Naive thymus-derived CD4-positive, alpha-beta T cell (primary cell): Measurements from ENCODE around the gene USP6NL. TPM values are rescaled to one million over a fixed set of nuclear protein-coding genes. Genes with fewer than 3 reads are reported as not detected.

ENCODE experiments used
- ATAC-seq: fragments of 150-1000 bp; cut with Tn5 transposase; 2 replicates; pipeline ENCODE4 v1.10.0; 2021; ENCODE audit warnings: mild to moderate bottlenecking, moderate library complexity
- CTCF ChIA-PET: fragments of 350-600 bp; sonication (Branson Sonifier 250); formaldehyde crosslinking; loops from one replicate; lab custom pipeline; 2021; ENCODE audit warnings: antibody characterized with exemption; lab: Charles Lee
- POLR2A ChIA-PET: fragments of 350-600 bp; sonication (Branson Sonifier 250); formaldehyde crosslinking; loops from one replicate; lab custom pipeline; 2021; ENCODE audit warnings: antibody characterized with exemption, inconsistent platforms; lab: Charles Lee
- DNase-seq, 9 donors: peaks; one replicate each; pipeline versions ENCODE4 v3.0.0 to v3.0.0-alpha.2; 2020 to 2022; ENCODE audit warnings: mixed read lengths in 1 of 9
- H3K27ac ChIP-seq: one replicate; pipeline ENCODE4 v1.7.0; 2013; ENCODE audit warnings: mild to moderate bottlenecking, low read depth, low read length, moderate library complexity
- H3K27me3 ChIP-seq, 2 donors: one replicate each; pipeline ENCODE4 v1.7.0; 2013; ENCODE audit warnings: low read length in 2 of 2, mild to moderate bottlenecking in 2 of 2, moderate library complexity in 2 of 2; ENCODE audit not compliant: control insufficient read depth in 2 of 2, insufficient read depth in 2 of 2
- H3K36me3 ChIP-seq, 3 experiments: 1 replicate in 2 of 3; 2 replicates in 1 of 3; pipeline ENCODE4 v1.7.0; 2013; ENCODE audit warnings: low read length in 3 of 3, mild to moderate bottlenecking in 3 of 3, moderate library complexity in 1 of 3; ENCODE audit not compliant: insufficient read depth in 3 of 3, control insufficient read depth in 2 of 3
- H3K4me1 ChIP-seq, 2 donors: one replicate each; pipeline ENCODE4 v1.7.0; 2013; ENCODE audit warnings: low read length in 2 of 2, mild to moderate bottlenecking in 2 of 2, moderate library complexity in 1 of 2; ENCODE audit not compliant: control insufficient read depth in 2 of 2, insufficient read depth in 2 of 2
- H3K4me3 ChIP-seq: 2 replicates; pipeline ENCODE4 v1.7.0; 2013; ENCODE audit warnings: mild to moderate bottlenecking, low read length
- H3K9me3 ChIP-seq, 3 experiments: 1 replicate in 2 of 3; 2 replicates in 1 of 3; pipeline ENCODE4 v1.7.0; 2013; ENCODE audit warnings: low read length in 3 of 3; ENCODE audit not compliant: control insufficient read depth in 2 of 3
- H3K27ac Mint-ChIP-seq, 9 donors: one replicate each; pipeline ENCODE4 v1.8.0; 2020 to 2022; ENCODE audit warnings: mixed read lengths in 9 of 9, mild to moderate bottlenecking in 8 of 9, moderate library complexity in 5 of 9, inconsistent platforms in 2 of 9
- H3K27me3 Mint-ChIP-seq, 5 donors: one replicate each; pipeline ENCODE4 v1.8.0; 2021 to 2022; ENCODE audit warnings: mixed read lengths in 5 of 5, mild to moderate bottlenecking in 1 of 5
- H3K36me3 Mint-ChIP-seq, 5 donors: one replicate each; pipeline ENCODE4 v1.8.0; 2020 to 2022; ENCODE audit warnings: mixed read lengths in 5 of 5, mild to moderate bottlenecking in 3 of 5, inconsistent platforms in 1 of 5
- H3K4me1 Mint-ChIP-seq, 7 donors: one replicate each; pipeline ENCODE4 v1.8.0; 2020 to 2022; ENCODE audit warnings: mixed read lengths in 7 of 7, mild to moderate bottlenecking in 3 of 7, inconsistent platforms in 1 of 7
- H3K4me3 Mint-ChIP-seq, 10 donors: one replicate each; pipeline ENCODE4 v1.8.0; 2020 to 2022; ENCODE audit warnings: mild to moderate bottlenecking in 10 of 10, mixed read lengths in 10 of 10, moderate library complexity in 6 of 10, inconsistent platforms in 2 of 10
- H3K9me3 Mint-ChIP-seq, 11 donors: one replicate each; pipeline ENCODE4 v1.8.0; 2020 to 2022; ENCODE audit warnings: mixed read lengths in 11 of 11, mild to moderate bottlenecking in 4 of 11, inconsistent platforms in 1 of 11, moderate library complexity in 1 of 11
- intact Hi-C, 2 donors: fragments of 100-400 bp; cut with micrococcal nuclease; formaldehyde crosslinking; loops; one replicate each; pipeline ENCODE4 v1.15.1; 2023
- polyA plus RNA-seq, 2 donors: library from polyadenylated mRNA; unstranded; fragments of 300-500 nt; fragmentation: Illumina TruSeq; gene quantifications; one replicate each; pipeline ENCODE4 v1.2.3, GENCODE V29; 2021
- total RNA-seq, 6 experiments: library from RNA in 5 of 6; stranded (reverse) in 5 of 6; gene quantifications; 1 replicate in 5 of 6; 2 replicates in 1 of 6; pipeline ENCODE4 v1.2.3 and lab custom pipeline; 2021 to 2026

Gene USP6NL
- total and polyA plus RNA-seq, 7 experiments from 2014 or later: 0.70 to 6.6 (median 4.6) TPM

DNA sequence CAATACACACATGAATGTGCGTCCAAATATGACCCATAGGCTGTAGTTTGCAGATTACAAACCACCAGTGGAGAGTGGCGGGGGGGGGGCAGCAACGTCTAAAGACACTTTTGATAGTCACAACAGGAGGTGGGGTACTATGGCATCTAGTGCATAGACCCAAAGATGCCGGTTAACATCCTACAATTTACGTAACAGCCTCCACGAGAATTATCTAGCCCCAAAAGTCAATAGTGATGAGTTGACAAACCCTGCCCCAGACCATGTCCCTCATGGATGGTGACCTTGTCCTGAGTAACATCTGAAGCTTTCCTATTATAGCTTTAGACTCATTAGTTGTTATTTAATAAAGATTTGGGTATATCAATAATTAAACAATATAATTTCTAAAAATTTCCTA lies 31.6 kb downstream of the USP6NL start:
- Mint-ChIP-seq H3K36me3 (peaks cover 0 to 7% (median 3%) of the 10 kb centered on the region in 5 donors), H3K9me3 (peaks cover 0 to 6% (median 0%) of the 10 kb centered on the region in 11 donors), H3K27me3 (peaks cover 0 to 9% (median 0%) of the 10 kb centered on the region in 5 donors), H3K4me3 (no peak overlapping the region), H3K27ac (no peak overlapping the region), H3K4me1 (peaks cover 6 to 39% (median 25%) of the 10 kb centered on the region in 7 donors)
- POLR2A ChIA-PET: interaction anchor here (1.0 kb wide), 1 partner anchor 14 kb away, joined by 3 read pairs; no protein-coding TSS in a partner anchor
- intact Hi-C loops: no loop called here
- DNase-seq (no peak), ATAC-seq (no peak)
- CTCF ChIA-PET: interaction anchor here (0.6 kb wide), 2 partner anchors 15 to 128 kb away, joined by 3 read pairs; no protein-coding TSS in a partner anchor
- H3K27me3 ChIP-seq: no peaks in the 10 kb centered on the region
- H3K4me1 ChIP-seq: peaks cover 0 to 4% of the 10 kb centered on the region in 2 donors
- H3K9me3 ChIP-seq: no peaks in the 10 kb centered on the region
- no peak overlapping the region for H3K27ac ChIP-seq
- no peaks in the 10 kb centered on the region for H3K36me3 ChIP-seq
- no peak overlapping the region for H3K4me3 ChIP-seq

DNA sequence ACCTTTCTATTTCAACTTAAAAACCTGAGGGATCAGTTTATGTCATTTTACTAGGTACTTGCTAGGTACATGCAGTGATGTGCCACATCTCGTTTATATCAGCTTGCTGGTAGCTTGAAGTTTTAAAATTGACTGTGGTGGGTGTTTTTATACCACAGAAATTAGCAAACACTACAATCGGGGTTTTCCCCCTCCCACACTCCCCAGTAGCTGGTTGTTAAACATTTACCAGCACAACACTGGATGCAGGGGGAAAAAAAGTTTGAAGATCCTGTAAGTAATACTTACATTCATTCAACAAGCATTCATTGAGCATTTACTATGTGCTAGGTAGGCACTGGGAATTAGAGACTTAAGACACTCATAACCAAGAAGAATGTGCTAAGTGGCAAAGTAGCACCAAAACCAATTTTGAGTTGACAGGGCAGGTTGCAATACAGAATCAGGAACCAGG lies 32.6 kb downstream of the USP6NL start:
- peaks cover 0 to 4% of the 10 kb centered on the region in 2 donors for H3K4me1 ChIP-seq
- ATAC-seq (no peak), DNase-seq (peak in 1 of 9 donors; percentile 47)
- H3K9me3 ChIP-seq: no peaks in the 10 kb centered on the region
- Mint-ChIP-seq H3K4me3 (no peak overlapping the region), H3K36me3 (no peaks in the 10 kb centered on the region), H3K27me3 (peaks cover 0 to 17% (median 0%) of the 10 kb centered on the region in 5 donors), H3K4me1 (peaks cover 6 to 49% (median 34%) of the 10 kb centered on the region in 7 donors), H3K27ac (no peak overlapping the region), H3K9me3 (no peaks in the 10 kb centered on the region)
- H3K36me3 ChIP-seq: no peaks in the 10 kb centered on the region
- POLR2A ChIA-PET: interaction anchor here (0.7 to 1.1 kb wide), 2 partner anchors 10 to 11 kb away, joined by 3 to 4 read pairs; no protein-coding TSS in a partner anchor
- no peaks in the 10 kb centered on the region for H3K27me3 ChIP-seq
- H3K27ac ChIP-seq: no peak overlapping the region
- H3K4me3 ChIP-seq: no peak overlapping the region
- intact Hi-C loops: no loop called here
- CTCF ChIA-PET: no interaction called here

DNA sequence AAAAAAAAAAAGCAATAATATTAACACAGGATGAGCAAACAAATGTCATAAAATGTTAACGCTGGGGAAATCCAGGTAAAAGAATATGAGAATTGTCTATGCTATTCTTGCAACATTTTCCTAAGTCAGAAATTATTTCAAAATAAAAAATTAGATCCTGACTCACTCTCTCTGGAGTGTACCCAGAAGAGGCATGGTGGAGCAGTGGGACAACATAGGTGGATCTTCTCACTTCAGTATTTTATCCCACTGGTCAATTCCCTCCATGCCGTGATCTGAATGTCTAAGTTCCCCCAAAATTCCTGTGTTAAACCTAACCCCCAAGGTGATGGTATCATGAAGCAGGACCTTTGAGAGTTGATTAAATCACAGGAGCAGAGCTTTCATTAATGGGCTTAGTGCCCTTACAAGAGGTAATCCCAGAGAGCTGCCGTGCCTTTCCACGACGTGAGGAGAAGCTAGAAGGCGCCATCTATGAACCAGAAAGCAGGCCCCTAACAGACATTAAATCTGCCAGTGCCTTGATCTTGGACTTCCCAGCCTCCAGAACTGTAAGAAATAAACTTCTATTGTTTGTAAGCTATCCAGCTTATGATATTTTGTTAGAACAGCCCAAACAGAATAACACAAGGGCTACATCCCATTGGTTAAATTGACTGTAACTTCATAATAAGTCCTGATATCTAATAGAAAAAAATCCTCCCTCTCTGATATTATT lies 35.2 kb downstream of the USP6NL start:
- Histone ChIP-seq H3K27ac (no peak overlapping the region), H3K27me3 (no peaks in the 10 kb centered on the region), H3K36me3 (no peaks in the 10 kb centered on the region), H3K4me3 (no peak overlapping the region), H3K9me3 (no peaks in the 10 kb centered on the region), H3K4me1 (no peaks in the 10 kb centered on the region)
- Mint-ChIP-seq H3K27me3 (peaks cover 0 to 24% (median 0%) of the 10 kb centered on the region in 5 donors), H3K4me1 (peaks cover 2 to 63% (median 27%) of the 10 kb centered on the region in 7 donors), H3K9me3 (no peaks in the 10 kb centered on the region), H3K36me3 (no peaks in the 10 kb centered on the region), H3K27ac (no peak overlapping the region), H3K4me3 (no peak overlapping the region)
- CTCF ChIA-PET: no interaction called here
- intact Hi-C loops: no loop called here
- DNase-seq: no peak
- POLR2A ChIA-PET: no interaction called here
- no peak for ATAC-seq

DNA sequence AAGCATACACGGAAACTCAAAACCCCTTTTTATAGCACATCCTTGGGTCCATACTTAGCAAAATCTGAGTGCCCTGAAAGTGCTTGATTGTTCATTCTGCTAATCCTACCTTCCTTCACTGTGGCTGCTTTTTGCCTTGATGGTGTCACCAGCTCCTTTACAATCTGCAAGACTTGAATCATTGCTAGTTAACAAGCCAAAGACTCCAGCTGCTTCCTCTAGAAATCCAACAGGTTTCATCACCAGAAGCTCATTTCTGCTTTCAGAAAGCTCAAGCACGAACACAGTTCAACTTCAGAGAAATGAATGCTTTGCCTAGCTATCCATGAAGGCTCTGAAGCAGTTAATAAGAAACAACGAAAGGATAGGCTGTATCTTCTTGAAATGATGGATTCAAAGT lies 38.0 kb downstream of the USP6NL start:
- Mint-ChIP-seq H3K9me3 (peaks cover 0 to 3% (median 0%) of the 10 kb centered on the region in 11 donors), H3K4me1 (peaks cover 0 to 54% (median 16%) of the 10 kb centered on the region in 7 donors), H3K36me3 (peaks cover 0 to 3% (median 0%) of the 10 kb centered on the region in 5 donors), H3K27me3 (peaks cover 0 to 24% (median 0%) of the 10 kb centered on the region in 5 donors), H3K27ac (no peak overlapping the region), H3K4me3 (no peak overlapping the region)
- H3K4me3 ChIP-seq: no peak overlapping the region
- intact Hi-C loops: no loop called here
- H3K4me1 ChIP-seq: no peaks in the 10 kb centered on the region
- POLR2A ChIA-PET: no interaction called here
- no peak overlapping the region for H3K27ac ChIP-seq
- H3K9me3 ChIP-seq: no peaks in the 10 kb centered on the region
- peak; percentile 61 for ATAC-seq
- DNase-seq: no peak
- no peaks in the 10 kb centered on the region for H3K27me3 ChIP-seq
- CTCF ChIA-PET: interaction anchor here (0.7 kb wide), 1 partner anchor 184 kb away, joined by 3 read pairs; no protein-coding TSS in a partner anchor
- no peaks in the 10 kb centered on the region for H3K36me3 ChIP-seq

DNA sequence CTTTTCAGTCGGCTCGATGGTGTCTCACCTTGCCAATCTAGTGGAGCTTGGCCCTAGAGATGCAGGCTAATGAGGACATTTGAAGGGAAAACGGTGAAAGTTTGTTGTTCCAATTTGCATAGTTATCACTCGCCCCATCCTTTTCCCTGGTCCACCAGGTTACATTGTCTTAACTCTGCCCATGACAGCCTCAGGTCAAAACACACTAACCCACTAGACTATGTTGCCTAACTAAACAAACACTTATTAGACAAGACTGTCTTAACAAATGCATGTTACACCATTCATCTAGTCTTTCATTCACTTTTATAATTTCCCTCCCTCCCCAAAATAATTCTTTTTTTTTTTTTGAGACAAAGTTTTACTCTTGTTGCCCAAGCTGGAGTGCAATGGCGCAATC lies 40.7 kb downstream of the USP6NL start:
- POLR2A ChIA-PET: no interaction called here
- ATAC-seq: no peak

DNA sequence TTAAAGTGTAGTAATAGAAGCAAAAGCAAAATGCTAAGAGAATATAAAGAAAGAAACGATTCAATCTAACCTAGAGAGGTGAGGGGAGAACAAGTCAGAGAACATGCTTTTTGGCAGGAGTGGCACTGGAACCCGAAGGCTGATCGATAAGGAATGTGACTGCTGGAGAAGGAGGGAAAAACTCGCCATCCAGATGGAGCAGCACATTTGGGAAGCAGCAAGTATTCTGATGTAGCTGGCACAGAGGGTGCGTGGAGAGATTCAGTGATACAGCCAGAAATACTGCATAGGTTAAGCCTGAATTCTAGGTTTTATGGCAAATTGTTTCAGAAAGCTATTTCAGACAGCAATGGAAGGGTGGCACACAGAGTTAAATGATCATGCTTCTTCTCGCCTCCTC lies 42.0 kb downstream of the USP6NL start:
- intact Hi-C loops: no loop called here
- peaks cover 0 to 11% (median 6%) of the 10 kb centered on the region in 5 donors for H3K36me3 Mint-ChIP-seq
- H3K27ac Mint-ChIP-seq: no peak overlapping the region
- Histone ChIP-seq H3K27me3 (no peaks in the 10 kb centered on the region), H3K4me3 (no peak overlapping the region), H3K36me3 (no peaks in the 10 kb centered on the region), H3K4me1 (no peaks in the 10 kb centered on the region), H3K9me3 (no peaks in the 10 kb centered on the region), H3K27ac (no peak overlapping the region)
- no peak overlapping the region for H3K4me3 Mint-ChIP-seq
- H3K27me3 Mint-ChIP-seq: peaks cover 0 to 10% (median 0%) of the 10 kb centered on the region in 5 donors
- H3K4me1 Mint-ChIP-seq: peaks cover 0 to 37% (median 14%) of the 10 kb centered on the region in 7 donors
- ATAC-seq (no peak), DNase-seq (no peak)
- ChIA-PET CTCF (no interaction called here), POLR2A (interaction anchor here (1.1 kb wide), 1 partner anchor 9 kb away, joined by 4 read pairs; no protein-coding TSS in a partner anchor)
- peaks cover 0 to 4% (median 0%) of the 10 kb centered on the region in 11 donors for H3K9me3 Mint-ChIP-seq

More for the DNA sequence above, 40.7 kb downstream of the USP6NL start:
- H3K27ac Mint-ChIP-seq: no peak overlapping the region
- Histone ChIP-seq H3K4me1 (no peaks in the 10 kb centered on the region), H3K4me3 (no peak overlapping the region), H3K27me3 (no peaks in the 10 kb centered on the region), H3K9me3 (no peaks in the 10 kb centered on the region), H3K27ac (no peak overlapping the region), H3K36me3 (no peaks in the 10 kb centered on the region)
- H3K36me3 Mint-ChIP-seq: peaks cover 0 to 6% (median 0%) of the 10 kb centered on the region in 5 donors
- DNase-seq: no peak
- CTCF ChIA-PET: interaction anchor here (0.6 kb wide), 1 partner anchor 45 kb away, joined by 3 read pairs; no protein-coding TSS in a partner anchor
- peaks cover 0 to 4% (median 0%) of the 10 kb centered on the region in 11 donors for H3K9me3 Mint-ChIP-seq
- H3K4me1 Mint-ChIP-seq: peaks cover 0 to 48% (median 13%) of the 10 kb centered on the region in 7 donors
- peaks cover 0 to 22% (median 0%) of the 10 kb centered on the region in 5 donors for H3K27me3 Mint-ChIP-seq
- intact Hi-C loops: no loop called here
- H3K4me3 Mint-ChIP-seq: no peak overlapping the region
